OCI-LY3 (cell line): Measurements from ENCODE around the gene SMC1B.

Experiments
- CTCF ChIP-seq: fragments of 200-600, 300-600 bp; sonication (generic); IDR thresholded peaks from 2 replicates; pipeline ENCODE4 v1.5.1; 2014; ENCODE audit warnings: antibody characterized with exemption, low read length, low read depth
- EZH2phosphoT487 ChIP-seq: fragments of 200-600 bp; shearing (Covaris generic); IDR thresholded peaks from 2 replicates; pipeline ENCODE4 v1.6.1; 2018; ENCODE audit warnings: antibody characterized with exemption, mixed run types, low read depth

- no peak for TF ChIP-seq CTCF
- no peak for TF ChIP-seq EZH2phosphoT487
These were observed 104.9 kb downstream of the SMC1B start for GRCh38 chr22:45308391-45308956.
